ENCODE measurements around the gene EFNA5.

The EFNA5 gene

DNA sequence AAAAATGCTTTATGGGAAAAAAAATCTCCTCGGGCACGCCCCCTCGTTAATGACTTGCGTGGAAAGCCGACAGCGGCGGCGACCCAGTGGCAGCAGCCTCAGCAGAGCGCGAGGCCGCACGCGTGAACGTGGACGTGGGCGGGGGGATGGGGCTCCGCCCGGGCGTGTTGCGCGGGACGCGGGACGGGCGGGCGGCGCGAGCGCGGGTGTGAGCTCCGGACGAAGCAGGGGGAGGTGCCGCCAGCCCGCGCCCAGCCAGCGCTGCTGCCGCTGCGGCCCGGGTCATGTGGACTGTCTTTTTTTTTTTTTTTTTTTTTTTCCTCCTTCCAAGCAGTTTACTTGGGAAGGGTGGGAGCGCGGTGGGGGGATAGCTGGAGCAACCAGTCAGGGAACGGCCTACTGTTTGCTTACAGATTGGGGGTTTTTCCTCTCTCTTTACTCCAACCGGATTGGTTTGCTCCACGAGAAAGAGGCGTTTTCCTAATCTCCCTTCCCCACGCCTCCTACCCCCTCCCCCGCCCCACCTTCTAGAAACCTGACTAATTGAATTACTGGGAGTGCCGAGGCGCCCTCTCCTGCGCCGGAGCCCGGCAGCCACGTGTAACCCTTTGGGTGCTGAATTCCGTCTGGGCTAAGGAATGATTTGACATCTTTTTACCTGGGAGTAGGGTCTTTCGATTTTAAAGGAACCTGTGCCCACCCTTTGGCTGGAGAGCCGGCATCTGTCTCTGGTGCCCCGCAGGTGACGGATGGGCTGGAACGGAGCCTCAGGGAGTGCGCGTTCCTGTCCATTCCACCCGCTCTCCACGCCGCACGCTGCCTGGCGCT, 1.7 kb upstream of the EFNA5 start:
- no peak for TF ChIP-seq CTCF (IDR thresholded peaks at IDR 0.05; ENCODE audit: insufficient read depth, low read length, poor library complexity, severe bottlenecking)
- Histone ChIP-seq H3K4me3 (replicated peaks; ENCODE audit: low read depth, low read length) (peak overlapping the region; percentile 73), H3K36me3 (ENCODE audit: control insufficient read depth, insufficient read depth, low read length) (no peaks in the 10 kb centered on the region), H3K27me3 (replicated peaks; ENCODE audit: control insufficient read depth, insufficient read depth, low read length) (no peaks in the 10 kb centered on the region)
- peak; percentile 74 for DNase-seq (ENCODE audit: extremely low read depth, insufficient read length)

- no peaks in the 10 kb centered on the region for H3K36me3 ChIP-seq (ENCODE audit: control insufficient read depth, insufficient read depth, low read length)
- no peaks in the 10 kb centered on the region for H3K27me3 ChIP-seq (replicated peaks; ENCODE audit: control insufficient read depth, insufficient read depth, low read length)
- peak overlapping the region; percentile 73 for H3K4me3 ChIP-seq (replicated peaks; ENCODE audit: low read depth, low read length)
- no peak for DNase-seq (ENCODE audit: extremely low read depth, insufficient read length)
- no peak for TF ChIP-seq CTCF (IDR thresholded peaks at IDR 0.05; ENCODE audit: insufficient read depth, low read length, poor library complexity, severe bottlenecking)
Measured at GRCh38 chr5:107671742-107672210, 1.0 kb upstream of the EFNA5 start.

GRCh38 chr5:107670087-107670931, 428 bp downstream of the EFNA5 start:
- no peaks in the 10 kb centered on the region for H3K27me3 ChIP-seq (replicated peaks; ENCODE audit: control insufficient read depth, insufficient read depth, low read length)
- H3K36me3 ChIP-seq (ENCODE audit: control insufficient read depth, insufficient read depth, low read length) = no peaks in the 10 kb centered on the region
- peak overlapping the region; percentile 73 for H3K4me3 ChIP-seq (replicated peaks; ENCODE audit: low read depth, low read length)
- DNase-seq (ENCODE audit: extremely low read depth, insufficient read length) = peak; percentile 76
- peak; percentile 6 for TF ChIP-seq CTCF (IDR thresholded peaks at IDR 0.05; ENCODE audit: insufficient read depth, low read length, poor library complexity, severe bottlenecking)

- Histone ChIP-seq H3K4me3 (replicated peaks; ENCODE audit: low read depth, low read length) (peak overlapping the region; percentile 73), H3K27me3 (replicated peaks; ENCODE audit: control insufficient read depth, insufficient read depth, low read length) (no peaks in the 10 kb centered on the region), H3K36me3 (ENCODE audit: control insufficient read depth, insufficient read depth, low read length) (no peaks in the 10 kb centered on the region)
- no peak for TF ChIP-seq CTCF (IDR thresholded peaks at IDR 0.05; ENCODE audit: insufficient read depth, low read length, poor library complexity, severe bottlenecking)
- peak; percentile 52 for DNase-seq (ENCODE audit: extremely low read depth, insufficient read length)
Measured at GRCh38 chr5:107669096-107670031, 1.4 kb downstream of the EFNA5 start.

Data from GM06990 (cell line).